GOT3 (cell line): ENCODE results near the gene RASA2.
"Not testable (repeated sequence)": the region's sequence is repeated elsewhere in the genome, so short reads cannot be mapped to it uniquely, and the experiment has no call there.

Source experiments
- DNase-seq: peaks from one replicate; lab custom pipeline; 2025; ENCODE audit warnings: mixed read lengths; lab: John Stamatoyannopoulos, UW

Gene RASA2

GRCh38 chr3:141459008-141459407 is 27.8 kb upstream of the RASA2 start:
- DNase-seq: no peak

GRCh38 chr3:141460097-141460704 is 26.6 kb upstream of the RASA2 start:
- DNase-seq: peak; percentile 69

GRCh38 chr3:141462176-141462859 is 24.5 kb upstream of the RASA2 start:
- DNase-seq: no peak

- DNase-seq: no peak
Observed at GRCh38 chr3:141465221-141465620, 21.6 kb upstream of the RASA2 start.

GRCh38 chr3:141466633-141467169 is 20.1 kb upstream of the RASA2 start:
- no peak for DNase-seq

GRCh38 chr3:141469720-141470119 is 17.1 kb upstream of the RASA2 start:
- no peak for DNase-seq

GRCh38 chr3:141471160-141471559 is 15.7 kb upstream of the RASA2 start:
- DNase-seq: no peak

GRCh38 chr3:141476033-141476432 is 10.8 kb upstream of the RASA2 start:
- DNase-seq: no peak

GRCh38 chr3:141477224-141477623 is 9.6 kb upstream of the RASA2 start:
- DNase-seq: no peak

- DNase-seq: no peak
Observed at GRCh38 chr3:141478139-141478538, 8.7 kb upstream of the RASA2 start.

- not testable (repeated sequence) for DNase-seq
Observed at GRCh38 chr3:141478840-141479239, 8.0 kb upstream of the RASA2 start.

GRCh38 chr3:141482245-141482922 is 4.4 kb upstream of the RASA2 start:
- no peak for DNase-seq

GRCh38 chr3:141484701-141485287 is 2.0 kb upstream of the RASA2 start:
- DNase-seq: no peak

- no peak for DNase-seq
Observed at GRCh38 chr3:141485641-141486495, 959 bp upstream of the RASA2 start.

GRCh38 chr3:141486496-141486745 is 406 bp upstream of the RASA2 start:
- DNase-seq: no peak

- DNase-seq: peak; percentile 26
Observed at GRCh38 chr3:141487521-141488252, 860 bp downstream of the RASA2 start.

- DNase-seq: no peak
Observed at GRCh38 chr3:141489203-141489602, 2.4 kb downstream of the RASA2 start.

- no peak for DNase-seq
Observed at GRCh38 chr3:141491081-141491480, 4.3 kb downstream of the RASA2 start.

- DNase-seq: no peak
Observed at GRCh38 chr3:141491929-141492328, 5.1 kb downstream of the RASA2 start.

- no peak for DNase-seq
Observed at GRCh38 chr3:141493184-141493583, 6.4 kb downstream of the RASA2 start.

- not testable (repeated sequence) for DNase-seq
Observed at GRCh38 chr3:141497589-141497988, 10.8 kb downstream of the RASA2 start.
